GM21619 (cell line): Measurements from ENCODE around the gene YDJC.
A peak's percentile ranks its signal among the peaks of the same experiment; 100 is the strongest.
"Not testable (repeated sequence)": the region's sequence is repeated elsewhere in the genome, so short reads cannot be mapped to it uniquely, and the experiment has no call there.

ENCODE experiments used
- ATAC-seq: cut with Tn5 transposase; IDR thresholded peaks from one replicate; pipeline ENCODE4 v1.9.1; 2021; ENCODE audit not compliant: unreplicated experiment

YDJC gene

DNA sequence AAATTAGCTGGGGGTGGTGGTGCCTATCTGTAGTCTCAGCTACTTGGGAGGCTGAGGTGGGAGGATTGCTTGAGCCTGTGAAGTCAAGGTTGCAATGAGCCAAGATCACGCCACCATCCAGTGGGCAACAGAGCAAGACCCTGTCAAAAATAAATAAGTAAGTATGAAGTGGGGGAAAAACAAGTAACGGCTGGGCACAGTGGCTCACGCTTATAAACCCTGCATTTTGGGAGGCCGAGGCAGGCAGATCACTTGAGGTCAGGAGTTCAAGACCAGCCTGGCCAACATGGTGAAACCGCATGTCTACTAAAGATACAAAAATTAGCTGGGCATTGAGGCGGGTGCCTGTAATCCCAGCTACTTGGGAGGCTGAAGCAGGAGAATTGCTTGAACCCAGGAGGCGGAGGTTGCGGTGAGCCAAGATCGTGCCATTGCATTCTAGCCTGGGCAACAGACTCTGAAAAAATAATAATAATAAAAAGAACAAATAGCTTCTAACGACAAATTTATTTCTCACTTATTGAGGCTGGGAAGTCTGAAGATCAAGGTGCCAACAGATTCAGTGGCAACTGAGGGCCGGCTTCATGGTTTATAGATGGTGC is 20.2 kb downstream of the YDJC start:
- ATAC-seq = not testable (repeated sequence)

GRCh38 chr22:21606775-21607174 is 23.0 kb downstream of the YDJC start:
- ATAC-seq = no peak

DNA sequence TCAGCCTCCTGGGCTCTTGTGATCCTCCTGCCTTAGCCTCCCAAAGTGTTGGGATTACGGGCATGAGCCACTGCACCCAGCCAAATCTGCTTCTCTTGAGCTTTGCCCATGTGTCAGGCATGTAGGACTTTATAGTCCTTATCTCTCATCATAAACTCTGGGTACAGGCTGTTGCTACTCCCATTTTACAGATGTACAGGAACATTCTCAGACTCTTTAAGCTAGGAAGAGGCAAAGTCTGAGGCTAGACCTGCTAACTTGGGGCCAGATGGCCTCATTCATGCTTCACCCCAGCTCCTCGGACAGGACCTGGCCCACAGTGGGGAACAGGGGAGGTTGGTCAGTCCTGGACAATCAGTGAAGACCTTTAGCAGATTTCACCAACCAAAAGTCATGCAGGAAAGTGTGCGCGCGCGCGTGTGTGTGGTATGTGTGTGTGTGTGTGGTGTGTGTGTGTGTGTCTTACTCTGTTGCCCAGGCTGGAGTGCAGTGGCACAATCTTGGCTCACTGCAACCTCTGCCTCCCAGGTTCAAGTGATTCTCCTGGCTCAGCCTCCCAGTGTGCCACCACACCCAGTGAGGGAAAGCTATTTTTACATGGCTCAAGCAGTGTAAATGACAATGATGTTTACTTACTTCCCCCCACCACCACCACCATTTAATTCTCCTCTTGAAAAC is 23.8 kb downstream of the YDJC start:
- ATAC-seq = no peak

DNA sequence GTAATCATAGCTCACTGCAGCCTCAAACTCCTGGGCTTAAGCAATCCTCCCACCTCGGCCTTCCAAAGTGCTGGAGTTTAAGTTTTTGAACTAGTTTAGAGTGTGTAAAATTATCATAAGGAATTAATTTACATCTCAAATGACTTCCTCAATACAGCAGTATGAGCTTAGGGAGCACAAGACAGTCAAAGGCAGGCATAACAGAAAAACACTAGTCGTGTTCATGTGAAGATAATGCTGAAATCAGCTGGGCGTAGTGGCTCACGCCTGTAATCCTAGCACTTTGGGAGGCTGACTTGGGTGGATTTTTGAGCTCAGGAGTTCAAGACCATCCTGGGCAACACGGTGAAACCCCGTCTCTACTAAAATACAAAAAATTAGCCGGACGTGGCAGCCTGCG is 25.8 kb downstream of the YDJC start:
- no peak for ATAC-seq

DNA sequence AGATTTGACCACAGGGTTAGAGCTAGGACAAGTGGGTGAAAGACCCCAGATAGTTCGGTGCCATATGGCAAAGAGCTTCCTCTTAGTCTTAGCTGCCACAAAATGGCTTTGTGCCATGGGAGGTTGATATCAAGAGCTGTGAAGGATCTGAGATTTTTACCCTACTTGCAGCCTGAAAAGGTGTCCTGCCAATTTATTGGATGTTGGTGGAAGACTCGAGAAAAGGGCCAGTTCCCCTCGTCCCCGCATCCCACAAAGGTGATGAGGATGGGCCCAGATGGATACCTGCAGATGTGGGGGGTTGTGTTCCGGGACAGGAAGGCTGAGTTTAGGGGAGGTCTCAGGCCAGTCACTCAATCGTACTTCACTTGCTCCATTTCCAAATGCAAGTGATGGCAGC is 27.2 kb downstream of the YDJC start:
- ATAC-seq = no peak

- no peak for ATAC-seq
Observed at GRCh38 chr22:21599053-21599893, 30.5 kb downstream of the YDJC start.

DNA sequence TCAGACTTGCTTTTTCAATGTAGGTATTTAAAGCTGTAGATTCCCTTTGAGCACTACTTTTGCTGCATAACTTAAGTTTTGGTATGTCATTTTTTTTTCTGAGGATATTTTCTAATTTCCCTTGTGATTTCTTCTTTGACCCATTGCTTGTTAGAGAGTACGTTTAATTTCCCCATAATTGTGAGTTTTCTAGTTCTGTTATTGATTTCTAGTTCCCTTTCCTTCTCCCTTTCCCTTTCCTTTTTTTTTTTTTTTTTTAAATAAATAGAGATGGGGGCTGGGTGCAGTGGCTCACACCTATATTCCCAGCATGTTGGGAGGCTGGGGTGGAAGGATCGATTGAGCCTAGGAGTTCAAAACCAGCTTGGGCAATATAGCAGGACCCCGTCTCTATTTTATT is 31.5 kb downstream of the YDJC start:
- no peak for ATAC-seq

GRCh38 chr22:21596356-21597135 is 33.3 kb downstream of the YDJC start:
- ATAC-seq = not testable (repeated sequence)

GRCh38 chr22:21594865-21595452 is 34.9 kb downstream of the YDJC start:
- no peak for ATAC-seq

DNA sequence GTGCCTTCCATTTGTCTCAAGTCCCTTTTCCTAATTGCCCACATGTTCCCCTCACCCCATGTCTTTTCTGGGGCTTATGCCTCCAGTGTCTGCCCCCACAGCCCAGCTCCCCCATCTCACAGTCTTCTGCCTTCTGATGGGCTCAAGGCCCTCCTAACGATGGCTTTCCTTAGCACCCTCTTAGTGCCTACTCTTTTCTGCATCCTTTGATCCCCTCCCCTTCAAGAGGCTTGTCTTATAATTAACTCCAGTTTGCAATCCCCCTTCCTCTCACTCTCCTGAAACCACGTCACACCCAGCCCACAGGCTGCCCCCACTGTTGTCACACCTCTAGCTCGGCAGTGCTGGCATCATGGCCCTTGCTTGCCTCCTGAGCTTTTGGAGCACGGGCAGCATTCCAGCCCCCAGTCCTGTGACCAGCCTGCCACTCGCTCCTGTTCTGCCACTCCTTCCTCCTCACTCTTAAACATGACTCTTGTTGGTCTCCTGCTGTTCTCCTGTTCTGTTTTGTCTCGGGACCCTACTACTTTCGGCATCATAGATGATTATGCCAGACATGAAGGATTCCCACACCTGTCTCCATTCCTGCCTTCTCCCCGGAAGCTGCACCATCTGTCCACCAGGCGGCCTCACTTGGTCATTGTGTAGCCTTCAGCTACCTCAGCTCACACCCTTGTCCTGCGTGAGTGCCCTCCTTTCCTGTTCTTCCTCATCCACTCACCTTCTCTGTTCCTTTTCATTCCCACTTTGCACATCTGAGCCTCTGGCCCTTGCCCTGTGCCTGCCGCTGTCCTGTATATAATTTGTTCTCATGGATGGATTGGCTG is 36.2 kb downstream of the YDJC start:
- ATAC-seq = no peak

DNA sequence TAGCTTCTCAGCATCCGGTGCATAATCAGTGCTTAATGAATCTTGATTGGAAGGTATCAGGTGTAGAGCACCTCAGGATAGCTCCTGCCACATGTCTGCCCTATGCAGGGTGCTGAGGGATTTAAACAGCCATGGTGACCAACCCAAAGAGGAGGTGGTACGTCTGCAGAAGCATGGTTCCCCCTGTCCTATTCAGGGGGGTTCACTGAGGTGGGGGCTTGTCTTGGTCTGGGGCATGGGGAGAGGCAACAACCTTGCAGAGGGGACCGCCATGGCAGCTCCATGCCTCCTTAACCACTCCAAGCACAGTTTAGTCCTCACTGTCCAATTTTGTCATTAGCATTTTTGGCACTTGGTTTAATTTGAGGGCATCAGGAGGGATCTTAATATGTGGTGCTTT is 37.4 kb downstream of the YDJC start:
- ATAC-seq = no peak

- no peak for ATAC-seq
Observed at GRCh38 chr22:21591695-21592094, 38.1 kb downstream of the YDJC start.

DNA sequence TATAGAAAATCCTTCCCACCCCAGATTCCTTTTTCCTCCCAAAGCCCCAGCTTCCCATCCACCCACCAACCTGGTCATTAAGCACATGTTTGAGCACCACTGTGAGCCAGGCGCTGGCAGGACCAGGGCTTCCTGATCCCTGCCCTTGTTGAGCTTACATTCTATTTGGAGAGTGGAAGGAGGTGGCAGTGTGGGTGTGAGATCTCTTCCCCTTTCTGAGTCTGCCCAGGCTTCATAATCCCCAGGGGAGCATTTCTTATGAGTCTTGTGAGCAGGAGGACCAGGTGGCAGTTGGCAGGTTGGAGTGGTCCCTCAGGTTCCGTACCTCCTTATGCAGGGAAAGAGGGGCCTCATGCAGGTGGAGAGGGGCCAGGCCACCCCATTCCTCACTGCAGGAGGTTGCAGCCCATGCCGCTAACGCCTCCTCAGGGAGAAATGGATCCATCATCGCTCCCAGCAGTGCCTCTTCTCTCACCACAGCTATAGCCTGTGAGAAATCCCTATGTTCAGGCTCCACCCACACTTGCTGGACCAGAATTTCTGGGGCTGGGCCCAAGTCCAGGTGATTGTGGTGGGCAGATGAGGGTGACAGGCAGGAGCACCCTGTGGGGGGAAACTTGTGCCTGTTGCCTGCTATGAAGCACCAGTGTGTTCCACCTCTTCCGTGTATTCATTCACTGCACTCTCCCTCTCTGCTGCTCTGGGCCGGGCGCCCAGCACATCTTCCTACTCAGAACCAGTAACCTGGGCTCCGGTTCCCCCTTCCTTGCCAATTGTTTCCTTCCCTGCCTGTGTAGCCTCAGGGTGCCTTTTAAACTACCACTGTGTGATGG is 38.8 kb downstream of the YDJC start:
- ATAC-seq = no peak

DNA sequence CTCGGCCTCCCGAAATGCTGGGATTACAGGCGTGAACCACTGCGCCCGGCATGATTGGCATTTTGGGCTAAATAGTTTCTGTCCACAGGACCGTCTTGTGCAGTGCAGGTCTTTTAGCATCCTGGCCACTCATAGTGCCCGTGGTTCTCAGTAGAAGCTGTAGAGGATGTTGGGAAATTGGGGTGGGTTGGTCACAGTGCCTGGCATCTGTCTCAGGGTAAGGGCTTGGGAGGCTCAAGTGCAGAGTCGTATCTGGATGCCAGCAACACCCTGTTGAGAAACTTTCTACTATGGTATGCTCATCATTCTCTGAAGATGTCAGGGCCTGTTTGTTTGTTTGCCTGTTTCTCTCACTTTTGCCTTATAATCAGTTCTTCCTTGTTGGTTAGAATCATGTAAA is 40.4 kb downstream of the YDJC start:
- ATAC-seq = no peak

DNA sequence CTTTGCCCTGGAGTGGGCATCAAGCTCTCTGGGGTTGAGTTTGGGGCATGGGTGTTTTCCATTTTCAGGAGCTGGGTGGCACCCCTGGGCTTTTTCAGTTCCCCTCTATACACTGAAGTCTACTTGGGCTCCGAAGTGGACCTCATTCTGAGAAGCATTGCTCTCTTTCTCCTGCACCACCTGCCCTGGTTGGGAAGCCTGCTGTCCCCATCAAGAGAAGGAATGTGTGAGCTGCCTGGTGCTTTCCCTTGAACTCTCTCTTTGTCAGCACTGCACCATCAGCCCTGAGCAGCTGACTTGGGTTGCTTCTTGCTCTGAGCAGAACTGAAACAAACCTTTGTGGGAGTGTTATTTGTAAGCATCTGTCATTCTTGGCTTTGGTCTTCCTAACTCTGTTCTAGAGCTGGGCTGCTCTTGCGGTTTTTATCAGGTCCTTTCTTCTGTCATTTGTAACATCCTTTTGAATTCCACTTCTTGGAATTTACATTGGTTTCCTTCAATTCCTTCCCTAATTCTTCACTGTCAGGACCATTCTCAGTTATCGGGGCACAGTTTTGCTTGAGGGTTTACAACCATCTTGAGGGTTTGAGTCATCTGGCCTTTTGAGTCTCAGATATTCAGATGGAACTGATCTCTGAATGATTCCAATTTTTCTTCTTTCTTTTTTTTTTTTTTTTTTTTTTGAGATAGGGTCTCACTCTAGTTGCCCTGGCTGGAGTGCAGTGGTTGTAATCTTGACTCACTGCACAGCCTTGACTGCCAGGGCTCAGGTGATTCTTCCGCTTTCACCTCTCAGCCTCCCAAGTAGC is 41.8 kb downstream of the YDJC start:
- ATAC-seq = peak; percentile 83

GRCh38 chr22:21585389-21585788 is 44.4 kb downstream of the YDJC start:
- no peak for ATAC-seq

DNA sequence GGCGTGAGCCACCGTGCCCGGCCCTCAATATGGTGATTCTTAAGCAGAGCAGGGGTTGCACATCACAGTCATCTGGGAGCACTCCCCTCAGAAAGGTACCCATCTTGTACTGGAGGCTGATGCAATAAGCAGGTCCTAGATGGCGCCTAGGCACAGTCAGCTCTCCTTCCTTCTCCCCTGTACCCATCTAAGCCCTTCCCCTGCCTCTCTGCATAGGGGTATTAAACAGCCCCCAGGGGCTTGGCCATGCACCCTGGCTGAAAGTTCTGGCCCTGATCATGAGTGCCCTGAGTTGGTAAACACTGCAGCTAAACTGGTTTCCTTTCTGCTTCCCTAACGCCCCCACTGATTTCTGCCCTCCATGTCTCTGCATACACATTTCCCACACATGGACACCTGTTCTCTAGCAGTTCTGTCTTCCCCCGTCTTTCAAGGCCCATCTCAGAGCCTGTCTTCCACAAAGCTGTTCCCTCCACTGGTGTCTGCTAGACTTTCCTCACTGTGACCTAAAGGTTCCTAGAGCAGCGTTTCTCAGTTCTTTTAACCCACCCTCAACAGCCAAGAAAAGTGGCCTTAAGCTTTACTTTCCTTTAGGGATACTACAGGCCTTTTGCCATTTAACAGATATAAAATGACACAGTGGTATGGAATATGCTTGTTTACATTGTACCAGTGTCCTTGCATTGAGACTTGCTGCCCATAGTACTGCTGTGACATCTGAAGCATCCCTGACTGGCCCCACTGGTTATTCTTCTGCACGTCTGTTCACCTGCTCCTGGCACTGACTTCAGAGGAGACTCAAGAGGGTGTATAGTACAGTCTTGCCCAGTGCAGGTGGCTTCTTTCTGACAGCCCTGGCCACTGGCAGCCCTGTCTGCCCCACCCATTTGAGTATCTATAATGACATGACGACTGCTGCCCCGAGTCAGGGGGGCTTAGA is 46.8 kb downstream of the YDJC start:
- ATAC-seq = no peak
